Epithelial cell of prostate (primary cell): ENCODE data around the gene MTMR10.

ENCODE experiments used
- DNase-seq: peaks from one replicate; pipeline ENCODE4 v3.0.0-alpha.2; 2011; ENCODE audit warnings: low read depth, low spot score
- H3K27ac ChIP-seq: fragments of 450-650 bp; 2 replicates; pipeline ENCODE4 v1.5.1; 2017; ENCODE audit warnings: mild to moderate bottlenecking

Gene MTMR10, protein sequence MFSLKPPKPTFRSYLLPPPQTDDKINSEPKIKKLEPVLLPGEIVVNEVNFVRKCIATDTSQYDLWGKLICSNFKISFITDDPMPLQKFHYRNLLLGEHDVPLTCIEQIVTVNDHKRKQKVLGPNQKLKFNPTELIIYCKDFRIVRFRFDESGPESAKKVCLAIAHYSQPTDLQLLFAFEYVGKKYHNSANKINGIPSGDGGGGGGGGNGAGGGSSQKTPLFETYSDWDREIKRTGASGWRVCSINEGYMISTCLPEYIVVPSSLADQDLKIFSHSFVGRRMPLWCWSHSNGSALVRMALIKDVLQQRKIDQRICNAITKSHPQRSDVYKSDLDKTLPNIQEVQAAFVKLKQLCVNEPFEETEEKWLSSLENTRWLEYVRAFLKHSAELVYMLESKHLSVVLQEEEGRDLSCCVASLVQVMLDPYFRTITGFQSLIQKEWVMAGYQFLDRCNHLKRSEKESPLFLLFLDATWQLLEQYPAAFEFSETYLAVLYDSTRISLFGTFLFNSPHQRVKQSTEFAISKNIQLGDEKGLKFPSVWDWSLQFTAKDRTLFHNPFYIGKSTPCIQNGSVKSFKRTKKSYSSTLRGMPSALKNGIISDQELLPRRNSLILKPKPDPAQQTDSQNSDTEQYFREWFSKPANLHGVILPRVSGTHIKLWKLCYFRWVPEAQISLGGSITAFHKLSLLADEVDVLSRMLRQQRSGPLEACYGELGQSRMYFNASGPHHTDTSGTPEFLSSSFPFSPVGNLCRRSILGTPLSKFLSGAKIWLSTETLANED

DNA sequence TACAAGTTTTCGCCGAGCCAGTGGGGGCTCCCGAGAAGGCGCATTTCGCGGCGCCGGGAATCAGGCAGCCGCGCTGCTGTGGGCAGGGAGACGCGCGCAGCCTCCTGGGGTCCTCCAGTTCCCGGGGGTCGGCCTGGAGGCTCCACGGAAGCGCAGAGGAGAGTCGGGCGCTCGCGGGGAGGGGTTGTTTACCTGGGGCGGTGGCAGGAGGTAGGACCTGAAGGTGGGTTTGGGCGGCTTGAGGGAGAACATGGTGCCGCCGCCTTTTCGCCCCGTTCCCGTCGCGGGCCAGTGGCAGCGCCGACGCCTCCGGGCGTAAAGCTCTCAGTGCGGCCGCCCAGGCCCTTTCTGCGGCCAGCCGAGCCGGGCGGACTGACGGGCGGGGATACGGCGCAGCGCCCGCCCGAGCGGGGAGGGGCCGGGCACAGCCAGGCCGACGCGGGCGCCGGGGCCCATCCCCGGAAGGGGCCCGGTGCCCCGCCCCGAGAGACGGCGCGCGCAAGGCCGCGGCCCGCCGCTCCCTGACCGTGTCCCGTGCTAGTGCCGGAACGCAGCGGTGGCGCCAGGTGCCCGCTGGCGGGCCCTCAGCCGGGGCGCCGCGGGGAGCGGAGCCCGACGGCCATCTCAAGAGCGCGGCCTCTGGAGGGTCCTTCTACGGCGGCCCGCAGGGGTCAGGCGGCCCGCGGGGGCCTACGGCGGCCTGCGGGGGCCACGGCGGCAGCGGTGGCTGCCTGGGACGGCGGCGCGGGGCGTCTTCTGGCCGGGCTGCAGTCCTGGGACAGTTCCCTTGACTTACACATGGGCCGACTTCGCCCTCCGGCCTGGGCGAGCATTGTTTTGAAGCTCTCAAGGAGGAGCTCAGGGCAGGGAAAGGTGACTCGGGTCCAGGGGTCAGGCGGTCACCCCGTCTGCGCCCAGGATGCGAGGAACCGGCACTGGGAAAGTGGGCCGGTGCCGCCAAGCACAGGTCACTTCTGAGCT lies at the start of gene MTMR10:
Gene MTMR10, minus strand, starts transcription at position 374 of the 981 bp plus-strand sequence. Its CDS starts 122 bp downstream, at position 252.
- H3K27ac ChIP-seq, result peak within 1 kb of the TSS; percentile 85
- no peak for DNase-seq

DNA sequence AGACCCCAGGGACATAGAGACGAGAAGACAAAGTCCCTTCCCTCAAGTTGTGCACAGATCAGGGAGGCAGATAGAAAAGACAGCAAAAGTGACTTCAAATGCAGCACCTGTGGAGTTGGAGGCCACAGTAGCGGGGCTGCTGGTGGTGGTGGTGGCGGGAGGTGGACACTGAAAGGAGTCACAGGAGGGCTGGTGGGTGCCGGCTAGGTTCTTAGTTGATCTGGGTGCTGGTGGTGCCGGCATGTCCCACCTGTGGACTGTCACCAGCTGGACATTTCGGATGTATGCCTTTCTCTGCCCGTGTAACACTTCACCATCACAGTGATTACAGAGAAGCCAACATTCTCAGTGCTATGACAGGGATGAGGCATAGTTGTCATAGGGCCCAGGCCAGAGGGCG lies 49.2 kb upstream of the MTMR10 start:
- DNase-seq, result no peak

DNA sequence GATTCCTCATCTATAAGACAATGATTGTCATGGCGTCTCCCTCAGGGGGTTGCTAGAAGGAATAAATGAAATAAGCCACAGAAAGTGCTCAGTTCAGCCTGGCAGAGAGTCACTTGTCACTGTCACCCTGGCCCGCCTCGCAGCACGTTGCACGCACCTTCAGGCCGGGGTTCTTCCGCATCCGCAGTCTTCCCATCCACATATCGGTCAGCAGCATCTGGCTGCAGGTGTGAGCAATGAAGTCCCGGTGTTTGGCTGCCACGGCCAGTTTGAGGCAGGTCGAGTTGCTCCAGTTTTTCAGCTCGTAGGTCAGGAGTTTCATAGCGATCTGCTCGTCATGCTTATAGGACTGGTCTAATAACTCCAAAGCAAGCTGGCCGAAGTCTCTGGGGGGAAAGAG lies 48.5 kb upstream of the MTMR10 start:
- DNase-seq, result no peak
- H3K27ac ChIP-seq, result no peak overlapping the region

More for the DNA sequence above, 49.2 kb upstream of the MTMR10 start:
- no peak overlapping the region for H3K27ac ChIP-seq

DNA sequence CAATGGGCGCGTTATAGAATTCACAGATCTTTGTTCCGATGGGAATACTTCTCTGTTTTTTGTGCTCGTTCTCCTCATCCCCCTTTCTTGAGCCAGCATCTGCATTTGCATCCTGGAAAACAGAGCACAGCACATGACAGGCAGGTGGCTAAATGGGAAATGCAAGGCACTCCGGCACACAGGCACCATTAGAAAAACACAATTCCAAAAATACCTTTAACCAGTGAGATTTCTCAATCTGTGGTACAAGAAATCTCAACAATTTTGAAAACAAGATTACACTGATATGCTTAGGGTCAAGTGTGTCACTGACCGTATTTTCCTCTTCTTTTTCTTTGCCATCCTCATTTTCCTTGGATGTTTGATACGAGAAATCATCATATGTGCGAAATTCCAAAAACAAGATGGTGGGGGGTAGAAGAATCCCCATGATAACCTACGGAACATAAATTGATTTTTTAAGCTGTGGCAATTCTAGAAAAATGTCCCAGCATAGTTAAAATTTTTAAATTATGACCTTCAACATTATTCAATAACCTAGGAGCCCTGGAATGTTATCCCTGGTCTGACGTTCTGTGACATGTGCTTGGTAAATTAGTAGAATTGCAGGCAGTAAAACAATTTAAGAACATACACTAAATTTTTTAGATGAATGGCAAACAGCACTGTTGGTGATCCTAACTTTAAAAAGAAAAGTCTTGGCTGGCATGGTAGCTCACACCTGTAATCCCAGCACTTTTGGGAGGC lies 46.5 kb upstream of the MTMR10 start:
- DNase-seq, result no peak
- H3K27ac ChIP-seq, result no peak overlapping the region

DNA sequence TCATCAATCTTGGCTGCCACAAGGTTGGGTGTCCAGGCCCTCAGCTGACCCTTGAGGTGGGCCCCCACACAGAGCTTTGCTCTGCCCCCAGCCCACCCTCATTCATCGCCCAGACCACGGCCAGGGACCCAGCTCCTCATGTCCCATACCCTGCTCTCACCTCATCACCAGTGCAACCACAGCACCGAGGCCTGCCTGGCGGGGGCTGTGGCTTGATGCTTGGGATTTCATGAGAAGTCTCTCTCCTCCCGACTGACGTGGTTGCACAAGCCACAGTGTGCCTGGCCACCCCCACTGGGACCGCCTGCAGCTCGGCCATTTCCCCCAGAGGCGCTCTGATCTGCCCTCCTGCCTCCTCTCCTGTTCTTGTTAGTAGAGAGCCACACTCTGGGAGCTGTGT lies 45.4 kb upstream of the MTMR10 start:
- no peak for DNase-seq
- no peak overlapping the region for H3K27ac ChIP-seq

DNA sequence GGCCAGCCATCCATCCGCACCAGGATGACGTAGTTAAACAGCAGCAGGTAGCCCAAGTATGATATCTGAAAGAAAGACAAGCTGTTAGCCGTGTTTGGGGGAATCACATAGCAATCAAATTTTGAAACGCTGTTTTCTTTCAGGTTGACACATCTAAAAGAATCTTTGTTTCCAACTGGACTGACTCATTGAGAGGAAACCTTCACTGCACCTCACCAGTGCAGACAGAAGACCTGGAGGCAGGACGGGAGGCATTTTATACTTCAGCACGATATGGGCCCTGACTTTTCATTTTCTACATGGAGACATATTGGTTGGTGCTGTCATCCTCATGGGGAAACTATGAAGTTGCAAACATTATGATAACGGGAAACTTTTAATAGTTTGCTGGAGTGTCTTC lies 44.2 kb upstream of the MTMR10 start:
- DNase-seq, result no peak
- no peak overlapping the region for H3K27ac ChIP-seq

DNA sequence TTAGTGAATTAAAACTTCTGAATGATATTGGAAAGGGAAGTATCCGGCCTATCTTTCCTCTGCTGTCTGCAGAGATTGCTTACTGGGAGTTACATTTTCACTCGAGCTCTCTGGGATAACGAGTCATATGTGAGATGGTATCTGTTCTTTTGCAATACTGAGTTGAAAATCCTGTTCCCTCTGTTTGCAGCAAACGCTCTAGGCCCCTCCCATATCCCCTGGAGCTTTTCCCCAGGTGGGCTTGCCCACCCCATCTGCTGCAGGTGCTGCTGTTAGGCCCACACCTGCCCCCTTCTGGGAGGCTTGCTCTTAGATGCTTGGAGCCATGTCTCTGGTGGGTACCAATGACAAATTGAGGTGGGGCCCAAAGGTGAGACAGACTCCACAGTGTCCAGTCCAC lies 42.7 kb upstream of the MTMR10 start:
- no peak for DNase-seq
- no peak overlapping the region for H3K27ac ChIP-seq

DNA sequence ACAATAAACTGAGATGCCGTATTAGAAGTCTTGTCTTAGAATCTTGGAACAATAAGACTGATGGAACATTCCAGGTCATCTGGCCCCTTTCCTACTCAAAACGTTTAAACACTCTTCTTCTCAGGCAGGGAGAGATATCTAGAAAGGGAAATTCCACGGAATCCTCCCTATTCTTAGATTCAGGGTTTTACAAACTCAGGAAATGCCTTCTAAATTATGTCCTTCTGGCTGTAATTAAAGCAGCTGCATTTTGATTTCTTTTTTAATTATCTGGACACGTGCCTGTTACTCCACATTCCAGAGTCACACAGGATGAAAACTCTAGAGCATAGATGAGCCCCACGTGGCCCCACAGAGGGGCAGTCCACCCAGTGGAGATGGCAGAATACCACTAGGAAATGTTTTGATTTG lies 41.5 kb upstream of the MTMR10 start:
- no peak overlapping the region for H3K27ac ChIP-seq
- DNase-seq, result no peak

DNA sequence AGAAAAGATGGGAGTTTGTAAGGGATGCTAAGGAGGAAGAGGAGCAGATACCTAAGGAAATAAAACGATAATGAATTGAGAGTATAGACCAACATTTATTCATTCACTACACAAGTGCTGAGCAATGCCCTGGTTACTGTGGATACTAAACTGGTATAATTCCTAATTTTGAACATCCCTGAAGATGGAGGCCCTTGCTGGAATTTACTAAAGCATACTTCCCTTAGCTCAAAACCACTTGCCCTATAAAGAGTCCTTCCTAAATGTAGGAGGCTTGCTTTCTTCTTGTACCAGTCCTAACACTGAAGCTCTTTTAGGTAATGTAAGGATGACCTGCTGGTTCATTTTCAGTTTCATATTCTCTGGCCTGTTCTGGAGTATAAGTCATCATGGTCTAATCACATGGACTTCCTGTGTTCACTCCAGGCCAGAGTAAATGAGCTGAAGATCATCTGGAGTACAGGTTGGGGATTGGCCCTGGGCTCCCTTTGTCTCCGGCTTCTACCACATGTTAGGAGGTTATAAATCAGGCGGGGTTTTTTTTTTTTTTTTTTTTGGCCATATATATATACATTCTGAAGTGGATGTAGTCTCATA lies 40.1 kb upstream of the MTMR10 start:
- no peak overlapping the region for H3K27ac ChIP-seq
- DNase-seq, result no peak

DNA sequence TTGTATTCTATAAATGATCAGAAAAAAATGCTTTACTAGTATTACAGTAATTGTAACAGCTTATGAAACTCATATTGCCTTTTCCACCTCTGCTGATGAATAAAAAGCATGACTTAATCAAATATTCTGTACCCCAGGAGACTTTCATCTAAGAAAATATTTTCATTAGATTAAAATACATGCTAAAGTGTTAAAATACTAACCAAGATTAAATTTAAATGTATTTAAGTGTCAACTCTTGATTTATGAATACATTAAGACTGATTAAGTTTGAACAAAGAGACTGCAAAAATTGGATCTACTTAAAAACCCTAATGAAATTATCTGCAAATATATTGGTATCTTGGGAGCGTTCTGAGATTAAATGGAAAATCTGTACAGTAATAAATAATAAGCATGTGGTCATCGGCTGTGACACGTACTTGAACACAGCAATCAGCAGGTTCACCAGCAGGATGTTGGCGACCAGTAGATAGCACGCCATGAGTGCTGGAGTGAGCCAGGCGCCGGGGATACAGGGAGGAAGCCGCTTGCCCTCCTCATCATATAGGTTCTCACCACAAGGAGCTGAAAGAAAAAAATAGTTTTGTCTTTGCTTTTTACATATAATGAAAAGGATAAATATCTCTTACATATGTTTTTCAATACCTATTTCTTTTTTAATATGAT lies 36.6 kb upstream of the MTMR10 start:
- no peak for DNase-seq
- H3K27ac ChIP-seq, result no peak overlapping the region

DNA sequence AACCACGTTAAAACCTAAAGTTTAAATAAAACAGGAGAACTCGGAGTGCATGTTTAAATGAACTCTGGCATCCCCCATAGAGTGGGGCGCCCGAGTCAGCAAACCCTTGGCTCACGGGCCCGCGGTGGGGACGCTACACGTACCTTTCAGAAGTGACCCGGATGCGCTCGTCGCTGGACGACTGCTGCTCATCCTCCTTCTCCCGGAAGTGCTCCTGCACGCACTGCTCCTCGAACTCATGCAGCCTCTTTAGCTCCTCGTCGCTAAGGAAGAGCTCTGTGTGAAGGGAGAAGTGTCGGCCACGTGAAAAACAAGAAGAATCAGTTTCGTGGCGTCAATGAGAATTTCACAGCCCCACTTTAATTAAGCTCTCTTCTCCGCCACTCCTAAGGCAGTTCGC lies 34.6 kb upstream of the MTMR10 start:
- H3K27ac ChIP-seq, result no peak overlapping the region
- DNase-seq, result no peak

DNA sequence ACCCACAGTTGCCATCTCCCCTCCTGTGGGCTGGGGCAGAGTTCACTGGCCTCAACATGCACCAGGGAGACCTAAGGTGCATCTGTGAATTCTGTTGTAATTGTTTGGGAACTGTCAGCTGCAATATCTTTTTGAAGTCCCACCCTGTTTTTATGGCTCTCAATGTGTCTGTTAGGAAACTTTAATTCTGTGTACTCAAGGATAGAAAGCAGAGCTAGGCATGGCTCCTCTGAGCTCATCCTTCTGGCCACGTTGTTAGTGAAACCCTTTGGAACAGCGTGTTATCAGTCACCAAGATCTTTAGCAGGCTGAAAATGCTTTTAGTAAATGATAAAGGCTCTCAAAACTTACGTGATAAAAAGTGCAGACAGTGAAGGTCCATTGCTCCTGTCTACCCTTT lies 33.6 kb upstream of the MTMR10 start:
- DNase-seq, result no peak
- peak overlapping the region; percentile 95 for H3K27ac ChIP-seq

DNA sequence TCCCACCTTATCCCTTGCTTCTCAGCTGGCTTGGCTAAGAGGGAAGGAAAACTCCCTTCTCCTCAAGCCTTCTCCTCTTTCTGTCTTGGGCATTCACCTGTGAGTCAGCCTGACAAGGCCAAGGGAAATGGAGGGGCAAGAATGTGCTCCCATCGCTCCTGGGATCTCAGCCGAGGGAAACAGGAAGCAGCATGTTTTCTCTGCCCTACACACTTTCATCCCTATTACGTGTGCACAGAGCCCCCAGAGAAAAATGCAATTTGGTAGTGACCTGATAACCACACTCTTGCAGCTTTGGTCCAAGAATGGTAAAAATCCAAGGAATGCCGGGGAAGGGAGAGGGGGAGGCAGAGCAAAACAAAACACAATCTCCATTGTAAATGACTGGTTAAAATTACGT lies 32.9 kb upstream of the MTMR10 start:
- peak overlapping the region; percentile 95 for H3K27ac ChIP-seq
- peak; percentile 55 for DNase-seq

DNA sequence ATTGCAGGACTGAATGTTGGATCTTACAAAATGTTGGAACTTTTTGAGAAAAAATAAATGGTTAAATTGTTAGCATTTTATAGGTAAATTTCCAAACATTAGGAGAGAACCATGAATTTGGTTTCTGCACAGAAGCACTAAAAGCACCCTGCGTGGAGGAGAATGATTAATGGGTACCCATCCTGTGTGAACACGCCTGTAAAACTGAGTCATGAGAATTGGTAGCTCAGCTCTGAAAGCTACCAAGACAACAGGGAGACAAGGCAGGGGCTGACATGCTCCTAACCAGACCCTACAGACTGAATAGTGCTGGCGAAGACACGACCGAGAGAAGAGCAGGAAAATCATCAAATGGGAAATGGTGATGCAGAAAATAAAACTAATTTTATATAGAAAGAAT lies 32.4 kb upstream of the MTMR10 start:
- peak overlapping the region; percentile 95 for H3K27ac ChIP-seq

DNA sequence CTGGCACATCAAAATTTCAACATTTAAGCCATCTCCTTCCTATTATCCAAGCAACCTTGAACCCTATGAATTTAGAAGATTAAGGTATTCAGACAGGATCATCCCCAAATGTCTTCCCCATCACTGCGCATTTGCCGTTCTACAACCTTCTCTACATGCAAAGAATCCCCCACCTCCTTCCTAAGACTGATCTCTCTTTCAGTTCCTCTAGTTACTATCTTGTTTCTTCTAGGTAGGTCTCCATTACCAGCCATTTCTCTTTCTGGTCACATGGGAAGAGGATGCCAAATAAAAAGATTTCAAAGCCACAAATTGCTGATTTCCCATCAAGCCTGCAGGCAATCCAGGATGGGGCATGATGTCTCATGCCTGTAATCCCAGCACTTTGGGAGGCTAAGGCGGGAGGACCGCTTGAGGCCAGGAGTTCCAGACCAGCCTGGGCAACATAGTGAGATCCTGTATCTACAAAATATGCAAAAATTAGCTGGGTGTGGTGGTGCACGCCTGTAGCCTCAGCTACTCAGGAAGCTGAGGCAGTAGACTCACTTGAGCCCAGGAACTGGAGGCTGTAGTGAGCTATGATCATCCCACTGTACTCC lies 29.7 kb upstream of the MTMR10 start:
- H3K27ac ChIP-seq, result no peak overlapping the region
- DNase-seq, result no peak

More for the DNA sequence above, 32.4 kb upstream of the MTMR10 start:
- peak; percentile 74 for DNase-seq

DNA sequence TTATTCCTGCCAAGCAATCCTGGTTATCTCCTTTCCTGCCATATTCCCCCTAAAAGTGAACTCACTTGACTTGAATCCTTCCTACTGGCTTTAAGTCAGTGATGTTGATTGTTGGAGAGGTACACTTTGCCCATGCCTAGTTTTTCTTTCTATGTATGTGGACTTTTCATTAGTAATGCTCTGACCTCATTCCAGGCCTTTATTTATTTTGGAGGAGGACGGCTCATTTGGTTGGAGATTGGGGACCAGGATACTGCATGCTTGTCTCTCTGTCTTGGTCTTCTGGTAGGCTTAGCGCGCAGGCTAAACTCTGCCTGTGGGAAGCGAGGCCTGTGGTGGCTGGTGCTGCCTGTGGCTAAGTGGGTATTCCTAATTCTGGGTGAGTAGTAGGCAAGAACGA lies 29.1 kb upstream of the MTMR10 start:
- DNase-seq, result no peak
- no peak overlapping the region for H3K27ac ChIP-seq

DNA sequence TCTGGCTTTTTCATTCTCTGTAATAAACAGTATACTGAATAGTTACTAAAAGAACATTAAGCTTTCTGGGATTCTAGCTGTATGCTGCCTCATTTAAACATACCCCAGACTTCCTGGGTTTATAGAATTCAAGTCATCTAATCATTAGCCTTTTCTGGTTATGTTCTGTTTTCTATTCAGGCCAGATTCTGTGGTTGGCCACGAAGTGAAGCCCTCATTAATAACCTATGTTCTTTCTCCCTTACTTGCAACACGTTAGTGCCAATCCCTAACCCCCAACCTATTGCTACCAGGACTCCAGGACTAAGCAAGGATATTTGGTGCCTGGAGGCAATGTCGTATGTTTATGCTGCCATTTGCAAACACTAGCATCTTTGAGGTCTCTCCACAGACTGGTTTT lies 28.6 kb upstream of the MTMR10 start:
- H3K27ac ChIP-seq, result no peak overlapping the region
- no peak for DNase-seq

DNA sequence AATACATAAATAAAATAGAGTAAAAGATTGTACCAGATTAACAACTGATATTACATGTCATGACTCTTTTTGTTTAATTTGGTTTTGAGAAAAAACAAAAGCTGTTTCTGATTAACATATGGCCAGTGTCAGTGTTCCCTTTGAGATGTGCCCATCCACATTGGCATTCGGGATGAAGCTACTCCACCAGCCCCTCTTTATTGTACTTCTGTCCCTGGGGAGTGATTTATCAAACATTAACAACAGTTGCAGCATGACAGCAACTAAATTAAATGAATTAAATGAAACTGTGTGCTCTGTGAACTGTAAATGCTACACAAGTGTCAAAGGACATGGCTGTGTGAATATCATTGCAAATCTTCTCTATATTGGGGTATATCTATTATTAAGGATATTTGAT lies 25.9 kb upstream of the MTMR10 start:
- DNase-seq, result no peak
- no peak overlapping the region for H3K27ac ChIP-seq
